ENCODE measurements around the gene SLC35G4. TPM values are rescaled to one million over a fixed set of nuclear protein-coding genes. Genes with fewer than 3 reads are reported as not detected.

Gene SLC35G4
- total and polyA plus RNA-seq, 2 donors from 2014 or later, result not detected

DNA sequence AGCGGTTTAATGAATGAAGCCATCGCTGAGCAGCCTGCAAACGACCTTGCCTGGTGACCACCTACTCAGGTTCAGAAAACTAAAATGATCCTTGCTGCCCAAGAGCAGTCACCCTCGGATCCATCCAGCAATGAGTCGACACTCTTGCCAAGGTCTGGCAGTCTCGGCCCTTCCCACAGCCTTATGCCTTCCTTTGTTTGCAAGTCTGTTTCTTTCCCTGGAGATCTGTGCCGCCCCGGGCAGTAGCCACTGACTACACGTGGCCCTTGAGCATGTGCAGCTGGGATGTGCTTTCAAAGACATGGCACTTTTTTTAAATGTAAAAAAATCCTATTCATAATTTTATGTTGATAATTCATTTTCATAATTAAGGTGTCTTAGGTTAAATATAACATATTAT, 37.2 kb upstream of the SLC35G4 start:
- H3K4me3 ChIP-seq (ENCODE audit: low read length in 3 of 3), result no peak overlapping the region
- no peaks in the 10 kb centered on the region for H3K27me3 ChIP-seq (ENCODE audit: control insufficient read depth, insufficient read depth, low read length)
- H3K27ac ChIP-seq (ENCODE audit: low read depth in 2 of 2, low read length in 2 of 2), result no peak overlapping the region
- H3K9ac ChIP-seq (ENCODE audit: low read length in 3 of 3), result no peak overlapping the region
- H3K4me1 ChIP-seq (ENCODE audit: control insufficient read depth in 2 of 3, insufficient read depth in 2 of 3, low read depth in 1 of 3, low read length in 3 of 3), result no peaks in the 10 kb centered on the region
- FAIRE-seq (no peak), DNase-seq (no peak)
- no peaks in the 10 kb centered on the region for H3K36me3 ChIP-seq (ENCODE audit: control insufficient read depth in 2 of 3, insufficient read depth in 3 of 3, low read length in 3 of 3)
- TF ChIP-seq CTCF (IDR thresholded peaks at IDR 0.05; ENCODE audit: borderline replicate concordance, extremely low read depth, insufficient read depth), result no peak
- no peaks in the 10 kb centered on the region for H3K9me3 ChIP-seq (ENCODE audit: control insufficient read depth in 2 of 3, insufficient read depth in 1 of 3, low read length in 3 of 3)
- intact Hi-C loops (cut with DNase I), result no loop called here

DNA sequence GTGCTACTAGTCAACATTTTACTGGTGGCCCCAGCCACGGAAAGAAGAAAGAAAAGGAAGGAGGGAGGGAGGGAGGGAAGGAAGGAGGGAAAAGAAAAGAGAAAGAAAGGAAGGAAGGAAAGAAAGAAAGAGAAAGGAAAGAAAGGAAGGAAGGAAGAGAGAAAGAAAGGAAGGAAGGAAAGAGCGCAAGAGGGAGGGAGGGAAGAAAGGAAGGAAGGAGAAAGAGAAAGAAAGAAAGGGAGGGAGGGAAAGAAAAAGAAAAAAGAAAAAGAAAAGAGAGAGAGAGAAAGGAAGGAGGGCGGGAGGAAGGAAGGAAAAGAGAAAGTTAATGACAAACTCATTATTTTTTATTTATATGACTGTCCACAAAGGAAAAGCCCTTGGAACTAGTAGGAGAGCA, 34.9 kb upstream of the SLC35G4 start:
- H3K27me3 ChIP-seq (ENCODE audit: control insufficient read depth, insufficient read depth, low read length), result no peaks in the 10 kb centered on the region
- H3K27ac ChIP-seq (ENCODE audit: low read depth in 2 of 2, low read length in 2 of 2), result no peak overlapping the region
- FAIRE-seq (no peak), DNase-seq (no peak)
- H3K4me3 ChIP-seq (ENCODE audit: low read length in 3 of 3), result no peak overlapping the region
- intact Hi-C loops (cut with DNase I), result no loop called here
- H3K36me3 ChIP-seq (ENCODE audit: control insufficient read depth in 2 of 3, insufficient read depth in 3 of 3, low read length in 3 of 3), result no peaks in the 10 kb centered on the region
- no peaks in the 10 kb centered on the region for H3K4me1 ChIP-seq (ENCODE audit: control insufficient read depth in 2 of 3, insufficient read depth in 2 of 3, low read depth in 1 of 3, low read length in 3 of 3)
- no peaks in the 10 kb centered on the region for H3K9me3 ChIP-seq (ENCODE audit: control insufficient read depth in 2 of 3, insufficient read depth in 1 of 3, low read length in 3 of 3)
- no peak for TF ChIP-seq CTCF (IDR thresholded peaks at IDR 0.05; ENCODE audit: borderline replicate concordance, extremely low read depth, insufficient read depth)
- H3K9ac ChIP-seq (ENCODE audit: low read length in 3 of 3), result no peak overlapping the region

DNA sequence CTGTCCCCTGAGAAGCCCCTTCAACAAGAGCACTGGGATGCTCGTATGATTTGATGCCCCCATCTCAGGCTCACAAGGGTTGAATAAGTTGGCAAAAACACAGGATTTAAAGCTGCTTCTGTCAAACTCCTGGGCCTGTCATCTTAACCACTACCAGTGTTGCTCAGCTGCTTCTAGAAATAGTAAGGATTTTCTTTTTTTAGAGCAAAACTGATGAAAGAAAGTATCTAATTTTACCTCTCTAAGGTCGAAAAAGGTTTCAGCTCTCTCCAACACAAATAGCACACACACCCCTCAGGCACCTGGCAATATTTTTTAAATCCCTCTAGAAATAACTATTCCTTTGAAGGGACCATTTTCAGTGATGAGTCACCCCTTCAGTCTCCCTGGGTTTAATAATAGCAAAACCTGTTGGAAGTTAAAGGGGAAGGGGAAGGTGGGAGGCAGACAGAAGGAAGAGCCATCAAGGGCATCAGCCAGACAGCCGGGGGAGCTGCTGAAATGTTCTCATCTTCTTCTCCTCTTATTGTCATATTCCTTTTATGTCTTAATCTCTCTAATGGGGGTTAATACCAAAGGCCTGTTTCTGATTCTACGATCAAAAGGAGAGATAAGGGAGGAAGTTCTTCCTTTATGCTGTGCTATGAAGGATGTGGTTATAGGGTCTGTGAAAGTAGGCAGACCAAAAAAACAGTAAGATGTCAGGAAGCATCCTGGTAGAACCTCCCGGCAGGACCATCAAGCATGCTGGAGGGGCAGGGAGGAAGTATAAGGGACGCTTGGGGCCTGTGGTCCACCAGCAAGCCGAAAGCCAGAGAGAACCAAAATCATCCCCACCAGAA, 31.9 kb upstream of the SLC35G4 start:
- intact Hi-C loops (cut with DNase I), result no loop called here
- H3K27me3 ChIP-seq (ENCODE audit: control insufficient read depth, insufficient read depth, low read length), result no peaks in the 10 kb centered on the region
- DNase-seq (no peak), FAIRE-seq (no peak)
- no peak overlapping the region for H3K27ac ChIP-seq (ENCODE audit: low read depth in 2 of 2, low read length in 2 of 2)
- no peaks in the 10 kb centered on the region for H3K9me3 ChIP-seq (ENCODE audit: control insufficient read depth in 2 of 3, insufficient read depth in 1 of 3, low read length in 3 of 3)
- H3K9ac ChIP-seq (ENCODE audit: low read length in 3 of 3), result no peak overlapping the region
- no peaks in the 10 kb centered on the region for H3K36me3 ChIP-seq (ENCODE audit: control insufficient read depth in 2 of 3, insufficient read depth in 3 of 3, low read length in 3 of 3)
- H3K4me1 ChIP-seq (ENCODE audit: control insufficient read depth in 2 of 3, insufficient read depth in 2 of 3, low read depth in 1 of 3, low read length in 3 of 3), result no peaks in the 10 kb centered on the region
- no peak for TF ChIP-seq CTCF (IDR thresholded peaks at IDR 0.05; ENCODE audit: borderline replicate concordance, extremely low read depth, insufficient read depth)
- no peak overlapping the region for H3K4me3 ChIP-seq (ENCODE audit: low read length in 3 of 3)

Measured in kidney (tissue), 14 donors.